Kidney glomerular epithelial cell (primary cell): ENCODE data around the gene SH2D3A.

Source experiments
- DNase-seq: peaks from one replicate; lab custom pipeline; 2025; lab: John Stamatoyannopoulos, UW

Gene SH2D3A

DNA sequence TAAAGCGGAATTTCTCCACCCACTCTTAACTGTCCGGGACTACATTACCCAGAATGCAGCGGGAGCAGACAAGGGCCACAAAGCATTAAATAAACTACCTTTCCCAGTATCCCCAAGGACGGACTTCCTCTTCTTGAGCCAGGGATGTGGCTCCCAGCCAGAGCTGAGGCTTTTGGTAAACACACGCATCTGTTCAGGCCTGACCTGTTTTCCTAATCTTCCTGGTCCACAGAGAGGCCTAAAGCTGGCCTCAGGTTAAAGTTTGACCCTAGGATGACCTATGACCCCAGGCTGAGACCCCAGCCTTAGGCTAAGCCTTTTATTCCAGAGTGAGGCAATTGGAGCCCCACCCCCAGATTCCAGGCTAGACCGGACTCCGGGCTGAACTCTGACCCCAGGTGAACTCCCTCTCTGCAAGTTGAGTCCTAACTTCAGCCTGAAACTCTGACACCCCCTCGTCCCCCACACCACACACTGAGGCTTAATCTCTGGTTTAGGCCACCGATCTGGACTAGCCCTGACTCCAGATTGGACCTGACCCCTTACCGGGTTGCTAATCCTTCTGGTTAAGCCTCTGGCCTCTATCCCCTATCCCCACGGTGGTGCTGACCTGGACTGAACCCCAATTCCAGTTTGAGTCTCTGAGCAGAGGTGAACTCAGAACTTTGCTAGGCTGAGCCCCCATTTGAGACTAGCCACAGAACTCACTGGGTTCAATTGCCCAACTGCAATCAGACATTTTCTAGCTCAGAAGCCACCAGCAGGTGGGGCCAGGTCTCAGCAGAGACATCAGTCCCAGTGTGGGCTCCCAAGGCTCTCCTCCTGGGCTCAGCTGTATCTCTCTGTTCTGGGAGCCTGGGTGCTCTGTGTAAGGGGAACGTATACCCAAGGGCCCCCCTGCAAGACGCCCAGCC, 29.1 kb downstream of the SH2D3A start:
- peak; percentile 81 for DNase-seq

DNA sequence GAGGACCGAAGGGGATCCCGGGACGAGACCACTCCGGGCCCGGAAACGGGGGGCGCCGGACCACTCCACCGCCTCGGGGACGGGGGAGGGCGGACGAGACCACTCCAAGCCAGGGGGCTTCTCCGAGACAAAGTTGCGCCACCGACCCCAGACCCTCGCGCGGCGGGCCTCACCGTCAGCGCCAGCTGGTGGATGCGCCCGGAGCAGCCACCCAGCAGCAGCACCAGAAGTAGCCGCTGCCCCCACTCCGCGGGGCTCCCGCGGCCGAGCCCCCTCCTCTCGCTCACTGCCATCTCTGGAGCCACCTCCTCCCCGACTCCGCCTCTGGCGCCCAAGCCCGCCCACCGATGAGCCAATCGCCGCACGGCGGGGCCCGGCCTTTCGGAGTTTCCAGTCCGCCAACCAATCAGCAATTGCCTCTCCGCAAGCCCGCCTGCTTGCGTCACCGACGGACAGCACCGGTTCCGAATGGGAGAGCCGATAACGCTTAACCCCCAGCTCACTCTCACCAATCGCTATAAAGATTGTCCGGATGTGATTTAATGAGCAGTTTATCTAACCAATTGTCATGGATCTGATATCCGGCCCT, 29.9 kb downstream of the SH2D3A start, which contains the start of gene GPR108:
GPR108 (minus strand) TSS at position 297 of the 589 bp plus-strand sequence; CDS start at position 293, 4 bp downstream.
- DNase-seq: peak; percentile 100

DNA sequence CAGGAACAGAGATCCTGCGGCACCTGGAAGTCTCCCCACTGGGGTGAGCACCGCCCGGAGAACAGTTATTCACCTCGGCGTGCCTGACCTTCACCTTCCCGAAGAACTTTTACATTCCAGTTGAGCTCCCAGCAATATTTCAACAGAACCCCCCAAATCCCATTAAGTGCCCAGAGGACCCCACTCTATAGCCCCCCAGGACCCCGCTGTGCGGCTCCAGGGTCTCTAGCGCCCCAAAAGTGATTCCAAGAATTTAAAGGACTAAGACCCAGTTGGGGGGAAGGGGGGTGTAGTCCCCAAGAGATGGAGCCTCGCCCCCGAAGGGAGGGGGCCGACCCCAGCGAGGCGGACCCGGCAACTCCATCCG, 30.3 kb downstream of the SH2D3A start:
- DNase-seq: no peak

DNA sequence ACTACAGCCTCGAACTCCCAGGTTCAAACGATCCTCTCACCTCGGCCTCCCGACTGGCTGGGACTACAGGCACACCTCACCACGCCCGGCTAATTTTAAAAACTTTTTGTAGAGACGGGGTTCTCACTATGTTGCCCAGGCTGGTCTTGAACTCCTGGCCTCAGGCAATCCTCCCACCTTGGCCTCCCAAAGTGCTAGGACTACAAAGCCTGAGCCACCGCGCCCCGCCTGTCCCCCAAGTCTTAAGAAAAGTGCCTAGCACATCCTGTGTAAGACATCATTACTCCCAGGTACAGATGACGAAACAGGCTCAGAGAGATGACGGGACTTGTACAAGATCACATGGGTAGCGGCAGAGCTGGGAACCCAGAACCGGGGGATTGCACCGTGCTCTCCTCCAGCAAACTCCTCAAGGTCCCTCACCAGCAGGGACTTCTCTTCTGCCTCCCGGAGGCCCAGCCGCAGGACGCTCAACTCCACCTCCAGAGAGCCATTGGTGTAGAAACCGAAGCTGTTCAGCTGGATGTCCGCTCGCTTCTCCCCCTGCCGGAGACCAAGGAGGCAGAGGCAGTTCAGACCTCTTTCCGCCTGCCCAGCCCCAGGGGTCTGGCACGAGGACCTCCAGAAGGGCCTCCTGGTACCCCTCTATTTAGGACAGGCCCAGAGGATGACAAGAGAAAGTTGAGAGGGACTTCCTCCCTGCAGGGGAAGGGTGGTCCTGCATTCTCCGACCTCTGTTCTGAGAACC, 30.9 kb downstream of the SH2D3A start:
- DNase-seq: peak; percentile 78

DNA sequence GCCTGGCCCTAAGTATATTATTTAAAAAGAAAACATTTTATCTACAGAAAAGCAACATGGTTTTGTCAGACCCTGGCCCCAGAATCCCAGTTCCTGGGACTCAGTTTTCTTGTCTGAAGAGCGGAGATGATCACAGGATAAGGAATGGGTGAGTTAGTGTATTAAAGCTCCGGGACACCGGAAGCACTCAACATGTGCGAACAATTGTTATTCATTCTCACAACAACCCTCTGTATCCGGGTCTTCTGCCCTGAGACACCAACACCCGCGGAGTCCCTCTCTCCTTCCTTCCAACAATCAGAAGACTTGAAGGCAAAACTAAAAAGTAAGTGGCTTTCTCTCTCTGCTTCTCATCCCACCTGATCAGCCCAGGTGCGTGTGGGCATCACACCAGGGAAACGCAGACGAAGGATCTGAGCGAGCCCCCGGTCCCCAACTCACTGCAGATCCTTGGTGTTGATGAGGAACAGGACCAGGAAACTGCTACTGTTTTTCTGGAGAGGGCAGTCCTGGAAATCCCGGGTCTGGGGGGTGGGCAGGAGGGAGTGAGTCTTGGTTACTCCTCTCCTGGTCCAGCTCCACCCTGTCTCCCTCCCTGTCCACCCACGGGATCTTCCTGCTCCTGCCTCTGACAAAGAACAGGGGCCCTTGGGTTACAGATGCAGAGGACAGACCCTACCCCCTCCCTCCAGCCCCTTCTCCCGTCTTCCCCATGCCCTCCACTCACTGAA, 31.9 kb downstream of the SH2D3A start:
- no peak for DNase-seq

DNA sequence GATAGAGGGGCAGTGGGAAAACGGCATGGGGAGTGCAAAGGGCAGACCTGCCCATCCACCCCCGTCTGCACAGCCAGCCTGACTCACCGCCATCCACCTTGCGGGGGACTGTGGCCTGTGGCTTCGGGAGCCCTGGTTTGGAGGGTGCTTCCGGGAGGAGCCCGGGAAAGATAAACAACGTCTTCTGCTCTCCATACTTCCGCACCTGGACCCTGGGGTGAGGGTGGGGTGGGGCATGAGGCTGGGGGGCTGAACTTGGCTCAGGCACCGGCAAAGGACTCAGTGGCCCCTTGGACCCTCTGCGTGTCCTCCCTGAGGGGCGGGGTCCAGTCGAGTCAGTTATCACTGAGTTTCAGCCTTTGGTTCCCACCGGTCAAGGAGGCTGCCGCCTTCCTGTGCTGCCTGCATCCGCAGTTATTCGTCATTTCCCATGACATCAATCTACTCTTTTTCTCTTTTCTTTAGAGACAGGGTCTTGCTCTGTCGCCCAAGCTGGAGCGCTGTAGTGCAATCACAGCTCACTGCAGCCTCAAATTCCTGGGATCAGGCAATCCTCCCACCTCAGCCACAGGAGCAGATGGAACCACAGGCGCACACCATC, 33.0 kb downstream of the SH2D3A start:
- DNase-seq: peak; percentile 20

DNA sequence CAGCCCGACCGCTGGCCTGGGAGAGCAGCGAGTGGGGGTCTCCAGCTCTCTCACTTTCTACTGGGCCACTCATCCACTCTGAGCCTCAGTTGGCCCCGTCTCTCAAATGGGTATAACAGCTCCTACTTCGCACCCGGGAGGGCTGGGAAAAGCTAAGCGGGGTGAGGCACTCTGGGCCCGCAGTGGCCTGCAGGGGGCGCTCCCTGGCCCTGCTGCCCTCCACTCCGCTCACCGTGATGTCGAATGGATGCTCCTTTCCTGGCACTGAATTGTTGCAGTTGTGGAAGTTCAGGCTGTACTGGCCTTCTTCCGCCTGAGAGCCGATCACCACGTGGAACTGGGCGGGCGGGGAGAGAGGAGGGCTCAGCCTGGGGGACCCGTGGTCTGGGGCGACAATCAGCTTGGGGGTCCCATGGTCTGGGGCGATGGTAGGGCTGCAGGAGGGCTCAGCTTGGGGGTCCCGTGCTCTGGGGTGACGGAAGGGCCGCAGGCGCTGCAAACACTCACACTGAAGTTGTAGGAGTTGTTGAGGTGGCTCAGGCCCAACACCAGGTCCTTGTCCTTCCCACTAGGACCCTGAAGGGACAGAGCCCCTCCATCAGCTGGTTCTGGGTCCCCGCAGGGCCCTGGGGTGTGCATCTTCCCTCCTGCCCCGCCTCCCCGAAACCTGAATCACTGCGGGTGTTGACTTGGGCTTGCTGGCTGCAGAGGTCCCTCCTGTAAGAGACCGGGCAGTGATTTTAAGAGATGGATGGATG, 33.7 kb downstream of the SH2D3A start:
- DNase-seq: no peak

DNA sequence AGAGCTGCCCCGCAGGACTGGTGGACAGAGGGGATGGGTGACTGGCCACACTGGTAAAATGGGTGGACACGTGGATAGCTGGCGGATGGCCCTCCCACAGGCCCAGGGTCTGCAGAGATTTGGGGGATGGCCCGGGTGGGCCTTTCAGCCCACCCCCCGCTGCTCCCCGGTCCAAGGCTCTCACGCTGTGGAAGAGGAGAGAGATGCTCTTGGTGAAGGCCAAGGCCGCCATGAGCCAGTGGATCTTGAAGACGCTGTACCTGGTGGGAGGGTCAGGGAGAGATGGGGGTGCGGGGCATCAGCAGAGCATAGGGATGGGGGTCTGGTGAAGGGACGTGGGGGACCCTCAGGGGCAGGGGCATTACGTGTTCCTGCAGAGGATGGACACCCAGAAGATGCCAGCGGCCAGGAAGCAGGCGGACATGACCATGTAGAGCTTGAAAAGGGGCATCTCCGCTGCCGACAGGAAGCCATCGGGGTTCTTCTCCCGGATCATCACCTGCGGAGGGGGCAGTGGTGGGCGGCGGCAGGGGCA, 34.4 kb downstream of the SH2D3A start:
- DNase-seq: no peak

DNA sequence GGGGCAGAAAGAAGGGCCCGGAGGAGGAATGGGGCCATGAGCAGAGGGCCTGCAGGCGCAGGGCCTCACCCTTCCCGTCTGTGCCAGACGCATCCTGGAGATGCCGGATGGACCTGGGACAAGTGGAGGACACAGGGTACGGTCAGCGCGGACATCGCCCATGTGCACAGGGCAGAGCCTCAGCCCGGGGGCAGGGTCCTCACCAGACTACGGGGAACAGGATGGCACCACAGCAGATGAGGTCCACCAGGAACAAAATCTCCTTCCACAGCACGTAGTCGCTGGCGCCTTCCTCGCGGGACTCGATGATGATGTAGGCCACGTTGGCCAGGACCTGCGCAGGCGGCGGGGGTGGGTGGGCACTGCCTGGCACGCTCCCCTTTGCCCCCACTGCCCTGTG, 35.4 kb downstream of the SH2D3A start:
- no peak for DNase-seq

DNA sequence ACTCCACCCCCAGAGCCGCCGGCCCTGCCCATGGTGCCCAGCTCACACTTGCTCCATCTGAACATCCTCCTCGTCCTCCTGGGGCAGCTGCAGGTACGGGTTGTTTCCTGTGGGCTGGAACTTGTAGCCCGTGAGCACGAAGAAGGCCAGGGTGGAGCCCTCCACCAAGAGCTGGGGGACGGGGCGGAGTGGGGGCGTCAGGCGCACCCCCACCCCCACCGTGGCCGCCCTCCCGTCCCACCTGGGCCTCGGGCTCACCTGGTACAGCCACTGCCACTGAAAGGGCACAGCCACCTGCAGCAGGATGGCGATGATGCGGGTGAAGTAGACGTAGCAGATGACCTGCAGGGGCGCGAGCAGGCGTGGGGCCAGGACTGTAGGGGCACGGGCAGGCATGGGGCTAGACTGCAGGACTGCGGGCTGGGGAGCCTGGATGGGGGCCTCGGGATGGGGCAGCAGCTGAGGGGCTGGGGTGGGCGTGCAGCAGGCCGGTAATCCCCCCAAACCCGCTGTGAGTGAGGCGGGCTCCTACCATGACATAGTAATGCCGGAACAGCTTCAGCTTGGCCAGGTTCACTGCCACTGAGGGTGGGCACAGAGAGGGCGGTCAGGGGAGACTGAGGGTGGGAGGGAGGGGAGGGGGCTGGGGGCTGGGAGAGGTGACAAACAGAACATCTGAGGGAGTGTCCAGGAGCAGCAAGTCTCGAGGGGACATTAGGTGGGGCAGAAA, 36.1 kb downstream of the SH2D3A start:
- DNase-seq: no peak

DNA sequence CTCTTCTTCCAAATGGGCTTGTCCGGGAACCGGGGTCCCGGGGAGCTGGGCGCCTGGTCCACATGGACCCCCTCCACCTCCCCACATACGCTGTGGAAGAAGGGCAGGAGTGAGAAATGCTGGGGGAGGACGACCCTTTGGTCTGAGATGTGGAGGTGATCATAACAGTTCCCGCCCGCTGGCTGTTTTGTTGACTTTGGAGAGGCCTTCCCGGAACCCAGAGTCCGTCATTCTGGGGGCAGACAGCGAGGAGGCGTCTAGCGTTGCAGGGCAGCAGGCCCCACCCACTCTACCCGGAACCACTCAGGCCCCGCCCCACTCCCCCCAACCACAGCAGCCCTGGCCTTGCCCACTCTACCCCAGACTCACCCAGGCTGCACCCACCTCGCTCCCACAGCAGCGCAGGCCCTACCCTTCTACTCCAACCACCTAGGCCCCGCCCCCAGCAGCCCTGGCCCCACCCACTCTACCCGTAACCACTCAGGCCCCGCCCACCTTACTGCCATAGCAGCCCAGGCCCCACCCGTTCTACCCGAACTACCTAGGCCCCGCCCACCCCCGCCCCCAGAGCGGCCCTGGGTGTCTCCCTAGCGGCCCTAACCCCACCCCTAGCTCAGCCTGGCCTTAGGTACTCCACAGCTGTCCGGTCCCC, 37.0 kb downstream of the SH2D3A start:
- DNase-seq: peak; percentile 14

DNA sequence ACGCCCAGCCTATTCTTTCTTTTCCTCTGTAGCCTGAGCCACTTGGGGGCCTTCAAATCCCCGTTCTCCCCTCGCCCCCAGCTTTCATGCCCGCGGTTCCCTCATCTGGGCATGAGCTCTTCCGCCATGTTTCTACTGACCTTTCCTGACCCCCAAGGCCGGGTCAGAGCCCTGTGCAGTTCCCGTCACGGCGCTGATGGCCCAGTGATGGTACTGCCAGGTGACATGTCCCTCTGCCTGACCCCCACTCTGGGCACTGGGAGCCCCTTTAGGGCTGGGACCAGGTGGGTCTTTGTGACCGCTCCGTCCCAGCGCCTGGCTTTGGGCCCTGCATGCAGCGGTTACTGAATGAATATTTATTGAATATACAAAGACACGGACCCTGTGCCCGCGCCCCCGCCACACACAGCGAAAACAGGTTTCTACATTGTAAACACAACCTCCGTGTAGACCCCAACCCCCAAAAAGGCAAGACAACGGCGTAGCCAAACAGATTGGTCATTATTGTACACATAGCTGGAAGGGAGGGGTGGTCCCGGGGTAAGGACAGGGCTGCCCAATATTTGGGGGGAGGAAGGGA, 37.6 kb downstream of the SH2D3A start:
- no peak for DNase-seq

DNA sequence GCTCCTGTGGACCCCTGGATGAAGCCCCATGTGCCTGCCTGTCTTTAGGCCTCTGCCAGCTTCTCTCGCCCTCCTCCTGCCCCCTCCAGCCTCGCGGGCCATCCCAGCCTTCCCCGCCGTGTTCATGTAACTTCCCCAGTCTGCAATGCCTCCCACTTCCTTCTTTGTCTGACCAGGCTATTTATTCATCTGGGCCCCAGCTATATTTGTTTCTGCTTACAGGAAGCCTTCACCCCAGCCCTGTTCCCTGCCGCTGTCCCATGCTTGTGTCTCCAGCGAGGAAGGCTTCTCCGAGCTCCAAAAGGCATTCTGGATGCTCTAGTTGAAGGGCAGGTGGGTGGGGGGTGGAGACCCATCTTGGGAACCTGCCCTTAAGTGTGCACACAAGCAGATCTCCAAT, 38.9 kb downstream of the SH2D3A start:
- DNase-seq: no peak

DNA sequence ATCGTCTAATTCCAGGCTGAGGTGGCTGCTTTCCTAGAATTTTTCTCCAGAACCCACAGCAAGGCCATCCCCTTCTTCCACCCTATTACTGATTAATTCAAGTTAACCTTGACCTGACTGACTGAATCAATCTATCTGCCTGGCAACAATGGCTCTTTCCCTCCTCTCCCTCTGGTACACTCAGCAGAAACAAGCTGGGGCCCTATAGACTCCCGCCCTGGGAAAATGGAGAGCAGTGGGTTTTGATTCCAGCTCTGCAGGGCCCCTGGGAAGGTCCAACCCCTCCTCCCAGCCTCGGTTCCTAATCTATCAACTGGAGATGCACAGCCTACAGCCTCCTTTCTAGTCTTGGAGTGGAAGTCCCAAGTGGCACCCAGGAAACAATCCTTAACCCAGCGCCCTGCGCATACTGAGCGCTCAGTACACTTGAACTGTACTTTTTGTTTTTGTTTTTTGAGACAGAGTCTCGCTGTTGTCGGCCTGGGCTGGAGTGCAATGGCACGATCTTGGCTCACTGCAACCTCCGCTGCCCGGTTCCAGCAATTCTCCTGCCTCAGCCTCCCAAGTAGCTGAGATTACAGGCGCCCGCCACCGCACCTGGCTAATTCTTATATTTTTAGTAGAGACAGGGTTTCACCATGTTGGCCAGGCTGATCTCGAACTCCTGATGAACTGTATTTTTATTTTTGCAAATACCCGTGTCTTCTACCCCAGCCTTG, 41.6 kb downstream of the SH2D3A start:
- peak; percentile 53 for DNase-seq

DNA sequence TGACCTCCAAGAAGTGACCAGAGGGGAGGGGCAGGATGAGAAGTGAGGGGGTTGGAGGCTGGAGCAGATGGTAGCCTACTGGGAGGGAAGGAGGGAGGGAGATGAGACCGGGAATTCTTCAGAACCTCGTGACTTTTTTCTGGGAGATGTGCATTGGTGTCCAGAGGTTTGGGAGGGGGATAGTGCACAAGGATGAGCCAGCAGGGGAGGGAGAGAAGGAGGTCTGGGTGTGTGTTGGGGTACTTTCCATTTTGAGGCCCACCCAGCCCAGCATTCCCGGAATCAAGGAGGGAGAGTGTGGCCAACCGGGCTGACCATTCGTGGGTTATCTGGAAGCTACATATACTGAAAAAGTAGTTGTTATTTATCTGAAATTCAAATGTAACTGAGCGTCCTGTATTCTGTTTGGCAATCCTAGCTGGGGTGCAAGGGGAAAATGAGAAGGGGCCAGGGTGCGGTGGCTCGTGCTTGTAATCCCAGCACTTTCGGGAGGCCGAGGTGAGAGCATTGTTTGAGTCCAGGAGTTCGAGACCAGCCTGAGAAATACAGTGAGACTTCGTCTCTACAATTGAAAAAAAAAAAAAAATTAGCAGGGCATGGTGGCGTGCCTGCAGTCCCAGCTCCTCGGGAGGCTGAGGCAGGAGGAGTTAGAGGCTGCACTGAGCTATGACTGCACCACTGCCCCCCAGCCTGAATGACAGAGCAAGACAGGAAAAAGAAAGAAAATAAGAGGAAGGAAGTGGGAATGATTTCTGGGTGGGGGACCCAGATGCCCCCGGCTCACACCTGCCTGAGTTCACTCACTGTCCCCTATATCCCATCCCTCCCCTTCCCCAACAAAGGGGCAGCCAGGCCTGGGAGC, 42.4 kb downstream of the SH2D3A start:
- no peak for DNase-seq

DNA sequence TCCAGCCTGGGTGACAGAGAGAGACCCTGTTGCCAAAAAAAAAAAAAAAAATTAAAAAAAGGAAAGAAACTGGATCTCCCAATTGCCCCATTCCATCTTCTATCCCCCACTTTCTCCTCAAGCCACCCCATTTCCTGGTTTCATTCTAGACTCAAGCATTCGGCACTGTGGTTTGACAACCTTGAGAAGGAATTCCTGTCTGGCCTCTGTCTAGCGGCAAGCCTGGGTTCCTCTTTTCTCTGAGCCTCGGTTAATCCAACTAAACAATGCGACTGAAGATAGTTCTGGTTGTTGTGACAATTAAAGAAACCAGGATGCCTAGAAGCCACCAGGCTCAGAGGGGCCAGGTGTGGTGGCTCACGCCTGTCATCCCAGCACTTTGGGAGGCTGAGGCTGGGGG, 43.5 kb downstream of the SH2D3A start:
- DNase-seq: no peak

DNA sequence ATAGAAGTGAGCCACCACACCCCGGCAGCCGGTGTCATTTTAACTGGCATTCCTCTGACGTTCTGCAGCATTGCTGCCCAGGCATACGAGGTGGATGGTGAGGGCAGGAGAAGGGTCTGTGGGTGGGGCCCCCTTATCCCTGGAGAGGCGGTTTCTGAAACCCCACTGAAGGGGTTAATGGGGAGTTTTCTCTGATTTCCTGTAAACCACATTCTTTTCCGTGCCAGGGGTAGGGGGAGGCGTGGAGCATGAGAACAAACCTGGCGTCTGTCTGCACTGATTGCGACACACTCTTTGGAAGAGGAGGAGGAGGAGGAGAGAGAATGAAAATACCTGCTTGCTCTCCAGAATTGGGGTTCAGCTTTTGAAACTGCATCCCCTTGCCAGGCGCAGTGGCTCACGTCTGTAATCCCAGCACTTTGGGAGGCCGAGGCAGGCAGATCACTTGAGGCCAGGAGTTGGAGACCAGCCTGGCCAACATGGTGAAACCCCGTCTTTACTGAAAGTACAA, 44.1 kb downstream of the SH2D3A start:
- DNase-seq: peak; percentile 30
